IPS DF 19.7 (cell line): ENCODE results near the gene PCP2.

Experiments
- DNase-seq: peaks from one replicate; pipeline ENCODE4 v3.0.0-alpha.2; 2013; ENCODE audit warnings: low read depth, low spot score

The PCP2 gene

GRCh38 chr19:7596211-7596937 lies 37.1 kb downstream of the PCP2 start:
- DNase-seq = no peak

GRCh38 chr19:7595466-7596133 lies 37.9 kb downstream of the PCP2 start, which contains the start of gene CAMSAP3:
Gene CAMSAP3, plus strand, starts transcription at chr19:7595863. Its CDS starts 140 bp downstream, at chr19:7596003.
- DNase-seq = no peak

GRCh38 chr19:7590256-7590655 lies 43.3 kb downstream of the PCP2 start:
- DNase-seq = no peak

DNA sequence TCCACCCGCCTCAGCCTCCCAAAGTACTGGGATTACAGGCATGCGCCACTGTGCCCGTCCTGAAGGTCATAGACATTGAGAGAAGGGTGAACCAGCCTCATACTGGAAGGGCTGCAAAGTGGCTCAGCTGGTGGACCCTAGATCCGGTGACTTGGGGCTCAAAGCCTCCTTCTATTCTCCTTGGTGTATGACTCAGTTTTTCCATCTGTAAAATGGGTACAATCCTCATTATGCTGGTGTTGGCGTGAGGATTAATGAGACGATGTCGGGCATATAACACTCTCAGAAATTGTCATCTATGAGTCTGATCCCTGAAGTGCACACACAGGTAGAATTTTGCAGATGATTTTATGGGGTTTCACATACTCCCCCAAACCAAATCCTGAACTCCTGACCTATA lies 43.7 kb downstream of the PCP2 start:
- DNase-seq = no peak

- no peak for DNase-seq
These were observed 51.1 kb downstream of the PCP2 start for GRCh38 chr19:7582446-7582845.
